ENCODE measurements around the gene WDR5B.
"Not testable (repeated sequence)": the region's sequence is repeated elsewhere in the genome, so short reads cannot be mapped to it uniquely, and the experiment has no call there.

WDR5B gene

DNA sequence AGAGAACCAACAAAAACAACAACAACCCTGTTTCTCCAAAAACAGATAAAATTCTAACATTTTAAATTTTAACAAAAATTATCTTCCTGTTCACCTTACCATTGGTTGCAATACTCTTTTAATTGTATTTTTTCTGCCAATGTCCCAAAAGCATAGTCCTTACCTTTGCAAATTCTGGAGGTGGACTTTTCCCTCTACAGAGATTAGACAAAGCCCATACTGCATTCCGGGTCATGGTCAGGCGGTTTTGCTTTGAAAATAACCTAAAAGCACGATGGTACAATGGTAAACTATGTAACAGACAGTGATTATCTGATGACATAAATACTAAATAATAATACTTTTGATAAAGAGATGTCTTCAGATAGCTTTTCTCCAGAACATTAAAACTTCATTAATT is 35.5 kb upstream of the WDR5B start:
- Histone ChIP-seq H3K9me3 (ENCODE audit: insufficient read depth, low read length) (no peaks in the 10 kb centered on the region; the same call in none of the 2 replicates), H3K27me3 (ENCODE audit: insufficient read depth, insufficient read length) (no peaks in the 10 kb centered on the region), H3K36me3 (ENCODE audit: insufficient read depth, insufficient read length, low read length) (peaks cover 66% of the 10 kb centered on the region), H3K9ac (ENCODE audit: insufficient read length, low read depth) (no peak overlapping the region), H3K4me1 (ENCODE audit: insufficient read depth, insufficient read length) (no peaks in the 10 kb centered on the region), H3K4me3 (ENCODE audit: insufficient read length, low read depth) (no peak overlapping the region)
- no peak for DNase-seq (ENCODE audit: low read depth, low spot score)
- TF ChIP-seq YY1 (IDR thresholded peaks at IDR 0.05; ENCODE audit: insufficient read depth, insufficient read length): no peak
- TF ChIP-seq SUZ12 (IDR thresholded peaks at IDR 0.05; ENCODE audit: extremely low read depth, insufficient read depth, insufficient read length): no peak
- TF ChIP-seq ZNF274 (IDR thresholded peaks at IDR 0.05; ENCODE audit: low read depth, low read length): no peak

DNA sequence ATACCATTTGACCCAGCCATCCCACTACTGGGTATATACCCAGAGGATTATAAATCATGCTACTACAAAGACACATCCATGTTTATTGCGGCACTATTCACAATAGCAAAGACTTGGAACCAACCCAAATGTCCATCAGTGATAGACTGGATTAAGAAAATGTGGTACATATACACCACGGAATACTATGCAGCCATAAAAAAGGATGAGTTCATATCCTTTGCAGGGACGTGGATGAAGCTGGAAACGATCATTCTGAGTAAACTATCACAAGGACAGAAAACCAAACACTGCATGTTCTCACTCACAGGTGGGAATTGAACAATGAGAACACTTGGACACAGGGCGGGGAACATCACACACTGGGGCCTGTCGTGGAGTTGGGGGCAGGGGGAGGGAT is 32.4 kb upstream of the WDR5B start:
- H3K4me1 ChIP-seq (ENCODE audit: insufficient read depth, insufficient read length); H3K27me3 ChIP-seq (ENCODE audit: insufficient read depth, insufficient read length); H3K9ac ChIP-seq (ENCODE audit: insufficient read length, low read depth); H3K9me3 ChIP-seq (ENCODE audit: insufficient read depth, low read length); DNase-seq (ENCODE audit: low read depth, low spot score); H3K4me3 ChIP-seq (ENCODE audit: insufficient read length, low read depth): not testable (repeated sequence)
- H3K36me3 ChIP-seq (ENCODE audit: insufficient read depth, insufficient read length, low read length): peaks cover 52% of the 10 kb centered on the region

- not testable (repeated sequence) for H3K4me3 ChIP-seq (ENCODE audit: insufficient read length, low read depth); H3K4me1 ChIP-seq (ENCODE audit: insufficient read depth, insufficient read length); H3K9ac ChIP-seq (ENCODE audit: insufficient read length, low read depth); DNase-seq (ENCODE audit: low read depth, low spot score); H3K27me3 ChIP-seq (ENCODE audit: insufficient read depth, insufficient read length); H3K9me3 ChIP-seq (ENCODE audit: insufficient read depth, low read length)
- peaks cover 59% of the 10 kb centered on the region for H3K36me3 ChIP-seq (ENCODE audit: insufficient read depth, insufficient read length, low read length)
Observed at GRCh38 chr3:122444491-122444887, 28.6 kb upstream of the WDR5B start.

GRCh38 chr3:122443762-122444490 is 28.1 kb upstream of the WDR5B start:
- DNase-seq (ENCODE audit: low read depth, low spot score); H3K9ac ChIP-seq (ENCODE audit: insufficient read length, low read depth): not testable (repeated sequence)

GRCh38 chr3:122443090-122443489 is 27.2 kb upstream of the WDR5B start:
- peaks cover 4% of the 10 kb centered on the region for H3K4me1 ChIP-seq (ENCODE audit: insufficient read depth, insufficient read length)
- no peaks in the 10 kb centered on the region for H3K9me3 ChIP-seq (ENCODE audit: insufficient read depth, low read length)
- no peak overlapping the region for H3K4me3 ChIP-seq (ENCODE audit: insufficient read length, low read depth)
- peaks cover 60% of the 10 kb centered on the region for H3K36me3 ChIP-seq (ENCODE audit: insufficient read depth, insufficient read length, low read length)
- H3K27me3 ChIP-seq (ENCODE audit: insufficient read depth, insufficient read length): no peaks in the 10 kb centered on the region
- no peak overlapping the region for H3K9ac ChIP-seq (ENCODE audit: insufficient read length, low read depth)
- DNase-seq (ENCODE audit: low read depth, low spot score): peak; percentile 83
- TF ChIP-seq YY1 (IDR thresholded peaks at IDR 0.05; ENCODE audit: insufficient read depth, insufficient read length): no peak
- no peak for TF ChIP-seq ZNF274 (IDR thresholded peaks at IDR 0.05; ENCODE audit: low read depth, low read length)
- no peak for TF ChIP-seq SUZ12 (IDR thresholded peaks at IDR 0.05; ENCODE audit: extremely low read depth, insufficient read depth, insufficient read length)

More at GRCh38 chr3:122443762-122444490, 28.1 kb upstream of the WDR5B start:
- H3K4me1 ChIP-seq (ENCODE audit: insufficient read depth, insufficient read length); H3K9me3 ChIP-seq (ENCODE audit: insufficient read depth, low read length); H3K27me3 ChIP-seq (ENCODE audit: insufficient read depth, insufficient read length); H3K4me3 ChIP-seq (ENCODE audit: insufficient read length, low read depth): not testable (repeated sequence)
- H3K36me3 ChIP-seq (ENCODE audit: insufficient read depth, insufficient read length, low read length): peaks cover 59% of the 10 kb centered on the region

DNA sequence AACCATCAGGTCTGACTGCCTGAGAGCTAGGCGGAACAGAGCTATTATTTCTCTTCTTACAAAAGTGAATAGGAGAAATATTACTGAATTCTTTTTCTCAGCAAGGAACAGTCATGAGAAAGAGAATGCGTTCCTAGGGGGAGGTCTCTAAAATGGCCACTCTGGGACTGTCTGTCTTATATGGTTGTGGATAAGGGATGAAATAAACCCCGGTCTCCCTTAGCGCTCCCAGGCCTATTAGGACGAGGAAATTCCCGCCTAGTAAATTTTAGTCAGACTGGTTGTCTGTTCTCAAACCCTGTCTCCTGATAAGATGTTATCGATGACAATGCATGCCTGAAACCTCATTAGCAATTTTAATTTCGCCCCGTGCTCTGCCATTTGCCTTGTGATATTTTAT is 20.1 kb upstream of the WDR5B start:
- peaks cover 17% of the 10 kb centered on the region; the same call in 1 of the 2 replicates for H3K9me3 ChIP-seq (ENCODE audit: insufficient read depth, low read length)
- H3K9ac ChIP-seq (ENCODE audit: insufficient read length, low read depth): no peak overlapping the region
- H3K4me1 ChIP-seq (ENCODE audit: insufficient read depth, insufficient read length): no peaks in the 10 kb centered on the region
- H3K4me3 ChIP-seq (ENCODE audit: insufficient read length, low read depth): no peak overlapping the region
- no peak for DNase-seq (ENCODE audit: low read depth, low spot score)
- peaks cover 95% of the 10 kb centered on the region for H3K36me3 ChIP-seq (ENCODE audit: insufficient read depth, insufficient read length, low read length)
- TF ChIP-seq YY1 (IDR thresholded peaks at IDR 0.05; ENCODE audit: insufficient read depth, insufficient read length) (no peak), SUZ12 (IDR thresholded peaks at IDR 0.05; ENCODE audit: extremely low read depth, insufficient read depth, insufficient read length) (no peak), ZNF274 (IDR thresholded peaks at IDR 0.05; ENCODE audit: low read depth, low read length) (no peak)
- H3K27me3 ChIP-seq (ENCODE audit: insufficient read depth, insufficient read length): no peaks in the 10 kb centered on the region

GRCh38 chr3:122430371-122430770 is 14.5 kb upstream of the WDR5B start:
- Histone ChIP-seq H3K9me3 (ENCODE audit: insufficient read depth, low read length) (no peaks in the 10 kb centered on the region), H3K4me3 (ENCODE audit: insufficient read length, low read depth) (no peak overlapping the region), H3K9ac (ENCODE audit: insufficient read length, low read depth) (no peak overlapping the region), H3K36me3 (ENCODE audit: insufficient read depth, insufficient read length, low read length) (peaks cover 80% of the 10 kb centered on the region), H3K4me1 (ENCODE audit: insufficient read depth, insufficient read length) (no peaks in the 10 kb centered on the region), H3K27me3 (ENCODE audit: insufficient read depth, insufficient read length) (no peaks in the 10 kb centered on the region)
- DNase-seq (ENCODE audit: low read depth, low spot score): no peak
- TF ChIP-seq ZNF274 (IDR thresholded peaks at IDR 0.05; ENCODE audit: low read depth, low read length) (no peak), SUZ12 (IDR thresholded peaks at IDR 0.05; ENCODE audit: extremely low read depth, insufficient read depth, insufficient read length) (no peak), YY1 (IDR thresholded peaks at IDR 0.05; ENCODE audit: insufficient read depth, insufficient read length) (no peak)
